Ovary (tissue), 3 donors: ENCODE data around the gene GAD2.

Experiments used
- CTCF ChIP-seq, 3 donors: fragments of 450-650 bp in 2 of 3; fragments of 200-600 bp in 1 of 3; IDR thresholded peaks; one replicate each; pipeline versions ENCODE4 v1.5.1 to v1.8.0; 2016 to 2022; ENCODE audit warnings: antibody characterized with exemption in 3 of 3, mild to moderate bottlenecking in 1 of 3
- EP300 ChIP-seq: sonication (generic); formaldehyde crosslinking; IDR thresholded peaks from one replicate; pipeline ENCODE4 v1.6.1; 2017; ENCODE audit warnings: antibody characterized with exemption
- POLR2A ChIP-seq: fragments of 450-650 bp; IDR thresholded peaks from one replicate; pipeline ENCODE4 v1.6.1; 2017; ENCODE audit warnings: antibody characterized with exemption, mild to moderate bottlenecking, moderate library complexity
- donor health status: DM: no; HTN: no; CAD: no.

GRCh38 chr10:26327811-26328210 lies 111.2 kb downstream of the GAD2 start:
- TF ChIP-seq CTCF (IDR thresholded peaks at IDR 0.05) (no peak), POLR2A (no peak), EP300 (no peak)
